ENCODE measurements around the gene VPS18.

- TF ChIP-seq CTCF (IDR thresholded peaks at IDR 0.05; ENCODE audit: insufficient read depth, low read length, poor library complexity, severe bottlenecking) (no peak), EZH2phosphoT487 (conservative IDR thresholded peaks at IDR 0.05; ENCODE audit: low read length) (no peak)
Measured at GRCh38 chr15:40918146-40918798, 24.0 kb downstream of the VPS18 start.
